Globus pallidus (tissue), 1 donor: ENCODE measurements around the gene OBSCN.
"Not testable (repeated sequence)": the region's sequence is repeated elsewhere in the genome, so short reads cannot be mapped to it uniquely, and the experiment has no call there.

Experiments used
- DNase-seq: peaks from one replicate; pipeline ENCODE4 v3.0.0-alpha.2; 2015; ENCODE audit warnings: low spot score

The OBSCN gene

GRCh38 chr1:228172591-228173527 is 35.0 kb upstream of the OBSCN start:
- DNase-seq, result no peak

GRCh38 chr1:228173528-228174481 is 34.0 kb upstream of the OBSCN start:
- DNase-seq, result not testable (repeated sequence)

GRCh38 chr1:228174482-228175315 is 33.1 kb upstream of the OBSCN start:
- DNase-seq, result no peak

GRCh38 chr1:228175316-228176023 is 32.4 kb upstream of the OBSCN start:
- no peak for DNase-seq

- DNase-seq, result no peak
Observed at GRCh38 chr1:228176024-228176395, 31.8 kb upstream of the OBSCN start.

- no peak for DNase-seq
Observed at GRCh38 chr1:228176461-228177182, 31.2 kb upstream of the OBSCN start.

GRCh38 chr1:228177183-228177475 is 30.7 kb upstream of the OBSCN start:
- DNase-seq, result no peak

- no peak for DNase-seq
Observed at GRCh38 chr1:228177721-228178710, 29.8 kb upstream of the OBSCN start.

GRCh38 chr1:228178737-228179684 is 28.8 kb upstream of the OBSCN start:
- no peak for DNase-seq

GRCh38 chr1:228180271-228180958 is 27.4 kb upstream of the OBSCN start:
- DNase-seq, result no peak

- no peak for DNase-seq
Observed at GRCh38 chr1:228180959-228181644, 26.7 kb upstream of the OBSCN start.

- no peak for DNase-seq
Observed at GRCh38 chr1:228181645-228182034, 26.2 kb upstream of the OBSCN start.

GRCh38 chr1:228182296-228183030 is 25.4 kb upstream of the OBSCN start:
- DNase-seq, result no peak

GRCh38 chr1:228184152-228184551 is 23.7 kb upstream of the OBSCN start:
- DNase-seq, result no peak

- DNase-seq, result no peak
Observed at GRCh38 chr1:228185641-228185965, 22.2 kb upstream of the OBSCN start.

- not testable (repeated sequence) for DNase-seq
Observed at GRCh38 chr1:228188249-228188648, 19.6 kb upstream of the OBSCN start.

- no peak for DNase-seq
Observed at GRCh38 chr1:228190182-228190581, 17.7 kb upstream of the OBSCN start.
